ENCODE measurements around the gene RIN2. TPM values are rescaled to one million over a fixed set of nuclear protein-coding genes. Genes with fewer than 3 reads are reported as not detected.

The RIN2 gene
- 74.1 TPM for total RNA-seq
- long read RNA-seq, partial matches to known transcripts = 55 of 90 reads
- long read RNA-seq, other reads (novel, unspliced or antisense) = 35 of 90 reads

DNA sequence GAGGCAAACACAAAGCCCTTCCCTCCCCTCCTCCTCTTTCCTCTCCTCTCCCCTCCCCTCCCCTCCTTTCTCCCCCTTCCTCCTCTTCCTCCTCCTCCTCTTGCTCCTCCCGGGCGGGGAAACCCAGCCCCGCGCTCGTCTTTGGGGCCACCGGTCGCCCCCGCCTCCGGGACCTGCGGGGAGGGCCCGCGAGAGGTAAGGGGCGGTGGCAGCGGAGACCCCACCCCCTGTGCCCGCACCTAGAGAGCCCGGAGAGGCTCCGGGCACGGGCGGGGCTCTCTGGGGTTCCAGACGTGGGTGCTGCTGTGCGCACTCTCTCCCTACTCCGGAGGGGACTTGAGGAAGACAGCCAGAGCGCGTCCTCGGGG is at the start of gene RIN2:
Gene RIN2 (plus strand): TSS at position 126 of the 368 bp plus-strand sequence. CDS start 131,344 bp downstream, outside the sequence.
- no peak for DNase-seq (ENCODE audit: low spot score)

DNA sequence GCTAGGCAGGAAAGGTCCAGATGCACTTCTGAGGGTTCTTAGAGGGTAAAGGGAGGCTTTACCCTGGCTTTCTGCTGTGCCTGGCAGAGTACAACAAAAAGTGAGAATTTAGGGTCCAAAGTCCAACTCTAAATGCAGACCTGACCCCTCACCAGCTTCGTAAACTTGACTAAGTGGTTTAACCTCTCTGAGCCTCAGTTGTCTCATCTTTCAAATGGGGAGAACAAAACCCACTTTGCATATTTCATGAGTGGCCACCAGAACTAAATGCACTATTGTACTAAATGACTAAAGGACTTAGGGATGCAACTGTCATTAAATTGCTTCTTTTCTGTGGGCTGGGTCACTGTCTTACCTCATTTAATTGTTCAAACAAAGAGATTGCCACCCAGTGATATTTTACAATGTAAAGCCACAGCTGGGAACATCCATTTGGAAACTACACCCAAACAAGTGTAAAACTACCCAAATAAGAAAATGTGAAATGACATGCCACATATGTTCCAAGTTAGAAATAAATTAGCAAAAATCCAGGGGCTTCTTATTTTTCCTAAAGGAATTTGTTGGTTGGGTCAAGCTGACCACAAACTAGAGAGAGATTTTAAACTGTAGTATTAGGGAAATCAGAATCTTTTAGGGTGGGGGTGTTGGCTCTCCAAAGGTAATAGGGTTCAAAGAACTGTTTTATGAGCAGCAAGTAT is 48.3 kb upstream of the RIN2 start:
- DNase-seq (ENCODE audit: low spot score) = no peak

DNA sequence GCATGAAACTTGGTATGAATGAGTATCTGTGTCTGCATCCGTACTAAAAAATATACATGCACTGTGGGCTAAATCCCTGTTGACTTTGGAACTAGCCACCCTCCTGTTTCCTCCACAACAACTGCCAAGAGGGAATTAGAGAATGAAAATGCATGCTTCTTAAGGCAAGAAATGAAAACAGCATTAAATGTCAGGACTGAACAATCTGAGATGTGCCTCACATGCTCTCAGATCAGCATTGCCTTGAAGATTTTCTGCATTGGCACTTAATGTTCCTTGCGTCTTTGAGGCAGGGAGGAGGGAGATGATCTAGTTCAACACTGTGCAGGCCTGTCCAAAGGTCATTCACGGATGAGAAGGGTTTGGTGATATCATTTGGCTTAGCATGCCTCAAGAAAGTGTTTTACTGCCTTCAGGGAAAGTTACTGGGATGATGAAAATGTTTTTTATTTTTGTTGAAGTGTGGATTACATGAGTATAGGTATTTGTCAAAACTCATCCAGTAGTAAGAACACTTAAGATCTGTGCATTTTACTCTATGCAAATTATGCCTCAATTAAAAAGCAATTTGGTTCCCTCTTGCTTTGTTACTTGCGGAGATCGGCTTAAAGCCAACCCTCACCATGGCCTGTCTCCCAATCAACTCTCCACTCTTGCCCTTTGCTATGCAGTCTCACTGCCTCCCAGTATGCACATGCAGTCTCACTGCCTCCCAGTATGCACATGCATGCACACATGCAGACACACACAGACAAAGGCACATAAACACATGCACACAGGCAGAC is 47.5 kb upstream of the RIN2 start:
- DNase-seq (ENCODE audit: low spot score) = no peak

DNA sequence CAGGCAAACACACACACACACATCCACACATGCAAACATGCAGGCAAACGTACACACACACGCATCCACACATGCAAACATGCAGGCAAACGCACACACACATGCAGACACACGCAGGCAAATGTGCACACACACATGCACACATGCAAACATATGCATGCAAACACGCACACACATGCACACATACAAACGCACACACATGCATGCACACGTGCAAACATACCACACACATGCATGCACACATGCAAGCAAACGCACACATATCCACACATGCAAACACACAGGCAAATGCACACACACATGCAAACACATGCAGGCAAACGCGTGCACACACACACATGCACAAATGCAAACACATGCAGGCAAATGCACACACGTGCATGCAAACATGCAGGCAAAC is 46.9 kb upstream of the RIN2 start:
- no peak for DNase-seq (ENCODE audit: low spot score)

DNA sequence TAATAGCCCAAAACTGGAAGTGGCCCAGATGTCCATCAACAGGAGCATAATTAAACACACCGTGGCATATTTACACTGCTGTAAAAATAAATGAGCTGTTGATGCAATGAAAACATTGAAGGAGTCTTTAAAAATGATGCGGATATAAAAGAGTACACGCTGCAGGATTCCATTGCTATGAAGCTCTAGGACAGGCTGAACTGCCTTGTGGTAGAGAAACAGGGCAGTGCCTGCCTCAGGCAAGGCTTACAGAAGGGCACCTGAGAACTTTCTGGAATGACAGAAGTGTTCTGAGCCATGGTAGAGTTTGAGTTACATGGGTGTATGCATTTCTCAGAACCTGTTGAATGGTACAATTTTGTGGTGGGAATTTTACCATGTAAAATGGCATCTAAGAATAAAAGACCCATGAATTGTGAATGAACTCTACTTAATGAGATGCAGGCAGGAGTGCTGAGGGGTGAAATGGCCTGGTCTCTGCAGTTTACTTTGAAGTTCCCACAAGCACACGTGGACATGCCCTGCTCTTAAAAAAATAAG is 45.3 kb upstream of the RIN2 start:
- DNase-seq (ENCODE audit: low spot score) = no peak

GRCh38 chr20:19713822-19714578 is 44.1 kb upstream of the RIN2 start:
- DNase-seq (ENCODE audit: low spot score) = no peak

- DNase-seq (ENCODE audit: low spot score) = no peak
Observed at GRCh38 chr20:19714579-19714840, 43.5 kb upstream of the RIN2 start.

DNA sequence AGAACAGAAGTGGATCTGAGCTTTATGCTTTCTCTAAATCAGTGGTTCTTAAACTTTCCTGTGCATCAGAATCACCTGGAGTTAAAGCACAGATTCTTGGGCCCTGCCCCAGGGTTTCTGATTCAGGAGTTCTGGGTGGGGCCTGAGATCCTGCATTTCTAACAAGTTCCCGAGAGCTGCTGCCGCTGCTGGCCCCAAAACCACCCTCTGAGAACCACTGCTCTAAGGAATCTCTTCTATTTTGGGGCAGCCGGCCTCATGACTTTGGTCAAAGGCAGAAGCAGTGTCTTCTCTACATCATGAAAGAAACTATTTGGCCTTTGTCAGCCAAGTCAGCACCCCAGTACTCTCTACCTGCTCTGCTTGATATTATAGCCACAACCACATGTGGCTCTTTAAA is 42.1 kb upstream of the RIN2 start:
- DNase-seq (ENCODE audit: low spot score) = no peak

GRCh38 chr20:19718880-19719279 is 39.2 kb upstream of the RIN2 start:
- DNase-seq (ENCODE audit: low spot score) = no peak

DNA sequence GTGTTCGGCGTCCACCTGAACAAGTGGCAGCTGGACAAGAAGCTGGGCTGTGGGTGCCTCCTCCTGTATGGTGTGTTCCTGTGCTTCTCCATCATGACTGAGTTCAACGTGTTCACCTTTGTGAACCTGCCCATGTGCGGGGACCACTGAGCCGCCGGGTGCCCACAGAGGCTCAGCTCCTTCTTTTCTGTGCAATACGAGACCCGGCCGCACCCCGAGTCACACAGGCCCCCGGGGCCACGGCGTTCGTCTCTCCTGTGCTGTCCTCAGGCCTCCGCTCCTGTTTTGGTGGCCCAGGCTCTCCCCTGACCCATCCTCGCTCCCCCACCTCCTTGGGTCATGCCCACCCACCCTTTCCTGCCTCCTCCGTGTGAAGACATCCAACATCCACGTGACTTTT is 37.1 kb upstream of the RIN2 start:
- DNase-seq (ENCODE audit: low spot score) = no peak

DNA sequence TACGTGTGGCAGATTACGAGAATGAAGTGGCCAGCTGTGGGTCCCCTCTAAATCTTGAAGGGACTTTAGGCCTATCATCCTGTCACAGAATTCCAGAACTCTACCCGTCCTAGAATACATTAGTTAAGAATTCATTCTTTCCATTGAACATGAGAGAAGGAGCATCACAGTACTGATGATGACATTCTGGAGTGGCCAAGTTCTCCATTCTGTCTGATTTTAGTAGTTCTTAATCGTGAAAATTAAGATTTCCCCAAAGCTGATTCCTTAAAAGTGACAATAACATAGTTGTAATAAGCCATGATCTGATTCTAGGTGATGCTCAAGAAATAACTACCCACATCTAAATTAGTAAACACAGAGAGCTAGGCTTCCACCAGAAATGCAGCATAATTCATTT is 35.0 kb upstream of the RIN2 start:
- no peak for DNase-seq (ENCODE audit: low spot score)

- no peak for DNase-seq (ENCODE audit: low spot score)
Observed at GRCh38 chr20:19723813-19724430, 34.1 kb upstream of the RIN2 start.

GRCh38 chr20:19725373-19725772 is 32.7 kb upstream of the RIN2 start:
- no peak for DNase-seq (ENCODE audit: low spot score)

DNA sequence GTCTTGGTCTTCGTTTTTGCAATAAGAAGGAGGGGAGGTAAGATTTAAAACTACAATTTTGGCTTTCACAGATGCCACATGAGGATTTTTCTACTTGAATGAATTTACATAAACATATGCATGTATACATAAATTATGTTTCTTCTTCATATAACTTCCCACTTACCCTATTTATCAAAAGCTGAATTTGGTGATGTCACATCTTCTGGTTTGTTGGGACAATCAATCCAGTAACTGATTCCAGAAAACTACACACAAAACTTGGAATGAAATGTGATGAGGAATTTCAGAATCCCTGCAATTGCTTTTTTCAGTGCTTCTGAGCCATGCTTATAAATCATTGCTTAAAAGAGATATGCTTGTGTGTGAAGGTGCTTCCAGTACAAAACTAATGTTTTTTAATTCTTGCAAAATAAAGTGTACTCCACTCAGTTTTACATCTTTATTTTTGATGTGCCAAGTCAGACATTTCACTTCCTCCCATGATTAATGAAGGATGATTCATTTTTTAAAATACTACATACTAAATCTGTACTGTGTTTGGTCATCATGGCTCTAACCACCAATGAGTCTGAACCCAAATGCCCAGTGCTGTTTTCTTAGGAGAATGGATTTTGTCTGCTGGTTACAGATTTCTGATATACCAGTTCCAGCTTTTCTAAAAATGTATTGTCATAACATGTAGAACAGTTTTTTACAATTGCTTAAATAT is 32.1 kb upstream of the RIN2 start:
- DNase-seq (ENCODE audit: low spot score) = no peak

DNA sequence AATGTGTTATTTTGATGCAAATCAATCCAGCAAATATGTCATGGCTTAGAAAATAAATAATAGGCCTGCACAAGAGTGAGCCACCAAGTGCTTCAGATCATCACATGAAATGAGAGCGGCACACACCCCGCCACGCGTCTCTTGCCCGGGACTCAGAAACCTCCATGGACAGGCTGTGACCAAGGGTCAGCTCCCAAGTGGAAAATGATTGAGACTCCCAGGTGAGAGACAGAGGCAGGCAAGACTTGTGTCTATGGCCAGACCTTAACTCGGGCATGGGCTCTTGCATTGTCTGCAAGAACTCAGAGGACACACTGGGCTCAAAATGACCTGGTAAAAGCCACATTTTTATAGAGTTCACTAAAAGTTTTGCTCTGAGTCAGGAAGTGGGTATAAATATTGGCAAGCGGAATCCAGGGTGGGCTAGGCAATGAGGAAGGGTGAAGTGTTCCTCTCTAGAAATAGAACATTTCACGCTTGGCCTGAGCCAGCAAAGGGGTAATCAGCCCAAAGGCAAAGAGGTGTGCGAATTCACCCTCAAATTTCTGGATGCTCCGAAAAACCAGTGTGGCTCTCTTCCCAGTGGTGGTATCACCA is 30.7 kb upstream of the RIN2 start:
- no peak for DNase-seq (ENCODE audit: low spot score)

- no peak for DNase-seq (ENCODE audit: low spot score)
Observed at GRCh38 chr20:19729672-19730071, 28.4 kb upstream of the RIN2 start.

DNA sequence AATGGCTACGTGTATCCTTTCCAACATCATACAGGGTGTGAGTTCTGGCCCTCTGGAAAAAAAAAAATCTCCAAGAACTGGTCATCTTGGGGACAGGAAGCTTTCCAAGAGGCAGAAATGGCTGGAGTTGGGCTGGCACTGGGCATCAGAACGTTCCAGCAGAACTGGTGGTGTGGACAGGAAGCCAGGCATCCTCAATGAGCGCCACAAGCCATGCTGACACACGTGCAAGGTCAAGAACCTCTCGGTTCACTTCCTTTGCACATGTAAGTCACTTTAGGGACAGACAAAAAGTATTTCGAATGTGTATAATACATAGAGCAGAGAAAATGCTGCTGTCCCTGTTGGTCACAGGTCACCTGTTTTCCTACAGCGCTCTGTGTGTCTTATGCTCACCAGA is 27.4 kb upstream of the RIN2 start:
- no peak for DNase-seq (ENCODE audit: low spot score)

- DNase-seq (ENCODE audit: low spot score) = no peak
Observed at GRCh38 chr20:19734811-19735210, 23.2 kb upstream of the RIN2 start.

DNA sequence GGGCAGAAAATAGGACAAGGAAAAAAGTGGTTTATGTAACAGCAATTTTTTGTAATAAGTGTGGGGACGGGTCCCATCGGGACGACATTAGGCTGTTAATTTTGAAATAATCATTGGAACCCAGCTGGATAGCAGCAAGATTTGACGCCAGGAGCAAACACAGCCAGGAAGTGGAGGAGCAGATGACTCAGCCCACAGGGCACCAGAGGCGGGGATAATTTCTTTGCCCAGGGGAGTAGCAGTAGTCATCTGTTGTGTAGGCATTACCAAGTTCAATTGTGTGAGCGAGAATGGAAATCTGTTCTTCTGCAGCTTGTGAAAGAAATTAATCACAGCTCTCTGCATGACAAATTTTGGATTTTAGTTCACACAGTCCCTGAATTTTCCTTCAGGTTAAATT is 22.6 kb upstream of the RIN2 start:
- no peak for DNase-seq (ENCODE audit: low spot score)

DNA sequence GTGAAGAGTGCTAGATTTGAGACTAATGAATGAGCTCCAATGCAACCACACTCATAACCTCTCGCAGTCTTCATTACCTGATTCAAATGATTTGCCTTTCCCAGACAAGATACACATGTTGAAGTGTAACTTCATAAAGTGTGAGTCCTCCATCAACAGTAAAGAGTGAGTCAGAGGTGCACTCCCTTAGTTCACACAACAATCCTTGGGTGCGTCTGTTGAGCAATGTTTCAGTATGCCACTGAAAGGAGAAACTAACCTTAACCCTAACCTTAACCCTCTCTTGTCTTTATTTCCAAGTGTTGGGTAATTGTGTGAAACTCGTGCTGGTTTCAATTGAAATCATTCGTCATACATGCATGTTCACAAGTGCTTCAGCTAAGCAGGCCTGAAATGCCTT is 21.0 kb upstream of the RIN2 start:
- no peak for DNase-seq (ENCODE audit: low spot score)

DNA sequence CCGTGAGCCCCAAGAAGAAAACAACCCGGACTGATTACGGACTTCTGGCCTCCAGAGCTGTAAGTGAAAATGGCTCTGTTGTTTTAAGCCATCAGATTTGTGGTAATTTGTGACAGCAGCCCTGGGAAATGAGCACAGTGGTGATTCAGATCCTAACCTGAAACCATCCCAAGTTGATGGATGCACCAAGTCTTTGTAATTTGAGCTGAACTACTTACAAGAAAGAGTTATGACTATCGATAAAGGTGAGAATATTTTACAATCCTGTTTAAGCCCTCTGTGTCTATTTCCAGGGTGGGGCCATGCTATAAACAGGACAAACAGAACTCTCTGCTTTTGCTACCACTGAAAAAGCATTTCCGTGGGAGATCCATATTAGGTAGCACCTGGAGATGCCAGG is 19.1 kb upstream of the RIN2 start:
- no peak for DNase-seq (ENCODE audit: low spot score)
